Stomach (tissue), 9 donors: ENCODE data around the gene SRSF6. TPM values are rescaled to one million over a fixed set of nuclear protein-coding genes. Genes with fewer than 3 reads are reported as not detected.
"Not testable (repeated sequence)": the region's sequence is repeated elsewhere in the genome, so short reads cannot be mapped to it uniquely, and the experiment has no call there.

Experiments
- DNase-seq, 2 donors: peaks; one replicate each; pipeline versions ENCODE4 v3.0.0 to v3.0.0-alpha.2; 2013 to 2019
- H3K27ac ChIP-seq, 5 donors: fragments of 200-600 bp in 4 of 5; sonication (generic) in 4 of 5; one replicate each; pipeline ENCODE4 v1.5.1; 2013 to 2019; ENCODE audit warnings: mild to moderate bottlenecking in 1 of 5, moderate library complexity in 1 of 5
- H3K27me3 ChIP-seq, 3 donors: fragments of 200-600 bp; sonication (generic); one replicate each; pipeline ENCODE4 v1.5.1; 2017 to 2019; ENCODE audit warnings: mixed run types in 1 of 3
- H3K36me3 ChIP-seq, 4 donors: fragments of 200-600 bp; sonication (generic); 1 replicate in 3 of 4; 2 replicates in 1 of 4; pipeline ENCODE4 v1.5.1; 2016 to 2019
- H3K4me1 ChIP-seq, 4 donors: fragments of 200-600 bp; sonication (generic); one replicate each; pipeline ENCODE4 v1.5.1; 2016 to 2019
- H3K4me3 ChIP-seq, 4 donors: fragments of 200-600 bp; sonication (generic) in 3 of 4; one replicate each; pipeline ENCODE4 v1.5.1; 2016 to 2019; ENCODE audit warnings: mild to moderate bottlenecking in 1 of 4
- H3K9me3 ChIP-seq, 4 donors: fragments of 200-600 bp; sonication (generic); one replicate each; pipeline ENCODE4 v1.5.1; 2016 to 2019
- EP300 ChIP-seq: sonication (generic); formaldehyde crosslinking; IDR thresholded peaks from one replicate; pipeline ENCODE4 v1.6.1; 2017; ENCODE audit warnings: antibody characterized with exemption
- POLR2A ChIP-seq, 4 donors: fragments of 450-650 bp; IDR thresholded peaks; one replicate each; pipeline ENCODE4 v1.6.1; 2016; ENCODE audit warnings: antibody characterized with exemption in 4 of 4, control low read depth in 2 of 4, mild to moderate bottlenecking in 1 of 4, moderate library complexity in 1 of 4
- POLR2AphosphoS5 ChIP-seq, 3 donors: sonication (generic); formaldehyde crosslinking; IDR thresholded peaks; one replicate each; pipeline ENCODE4 v1.6.1; 2016; ENCODE audit warnings: antibody characterized with exemption in 3 of 3
- WGBS, 5 donors: extraction: QIAGEN DNeasy Blood & Tissue Kit in 3 of 5; methylation state at CpG; one replicate each; pipeline versions ENCODE4 v1.1.5 to v1.1.7; 2013 to 2018; 5-methylcytosine and 5-hydroxymethylcytosine counted together
- intact Hi-C: fragments of 100-400 bp; cut with DNase I; formaldehyde crosslinking; loops from one replicate; pipeline ENCODE4 v1.15.1; 2023; ENCODE audit warnings: low total_unique reads
- polyA plus RNA-seq, 3 donors: library from polyadenylated mRNA; stranded (reverse); fragments of 200-250 nt; gene quantifications; one replicate each; pipeline ENCODE4 v1.2.3, GENCODE V29; 2013
- total RNA-seq, 5 donors: library from RNA; depleted of rRNA; stranded (reverse); fragments of >200 nt; gene quantifications; one replicate each; pipeline versions ENCODE4 v1.1.0 to v1.2.3, GENCODE V29; 2014 to 2016
- TF ChIP-seq, protein P1 (sequence below), 7 experiments: fragments of 450-650 bp in 4 of 7; fragments of 200-600 bp in 3 of 7; sonication (generic) in 3 of 7; IDR thresholded peaks; one replicate each; pipeline ENCODE4 v1.5.1; 2016 to 2019; ENCODE audit warnings: antibody characterized with exemption in 7 of 7, control low read depth in 2 of 7, mild to moderate bottlenecking in 1 of 7
- donor health status: healthy with polysubstance abuse.
- donor health status: Bipolar disorder and iron deficiency.
- donor health status: healthy.

The SRSF6 gene
- total and polyA plus RNA-seq, 8 donors = 22.8 to 109 (median 65.8) TPM

DNA sequence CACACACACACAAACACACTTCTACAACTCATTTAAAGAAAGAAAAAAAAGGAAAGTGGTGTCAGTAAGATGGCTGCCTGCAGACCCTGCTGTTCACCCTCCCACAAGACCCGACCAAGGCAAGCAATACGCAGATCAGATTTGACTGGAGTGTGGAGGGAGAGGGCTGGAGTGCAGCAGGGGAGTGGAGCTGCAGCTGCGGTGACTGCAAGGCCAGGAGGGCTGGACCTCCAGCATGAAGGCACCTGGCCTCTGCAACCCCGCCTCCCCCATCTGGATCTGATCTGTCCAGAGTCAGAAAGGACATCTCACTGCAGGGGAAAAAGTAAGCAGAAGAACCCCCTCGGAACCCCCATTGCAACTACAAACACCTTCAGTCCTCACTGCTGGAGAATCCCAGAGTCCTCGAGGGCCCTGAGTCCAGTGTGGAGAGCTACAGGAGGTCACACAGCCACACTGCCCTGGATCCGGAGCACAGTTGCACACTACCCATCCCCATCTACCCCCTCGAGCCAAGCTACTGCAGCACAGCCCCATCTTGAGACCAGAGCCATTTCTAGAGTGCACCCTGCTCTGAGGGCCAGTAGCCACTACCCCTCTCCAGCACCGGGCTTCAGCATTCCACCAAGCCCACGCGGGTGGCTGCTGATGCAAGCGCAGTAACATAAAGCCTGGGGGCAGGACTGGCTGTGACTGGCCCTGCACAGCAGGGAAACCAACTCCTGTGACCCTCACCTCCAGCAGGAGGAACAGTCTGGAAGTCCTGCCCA is 41.9 kb upstream of the SRSF6 start:
- TF ChIP-seq, protein P1, sequence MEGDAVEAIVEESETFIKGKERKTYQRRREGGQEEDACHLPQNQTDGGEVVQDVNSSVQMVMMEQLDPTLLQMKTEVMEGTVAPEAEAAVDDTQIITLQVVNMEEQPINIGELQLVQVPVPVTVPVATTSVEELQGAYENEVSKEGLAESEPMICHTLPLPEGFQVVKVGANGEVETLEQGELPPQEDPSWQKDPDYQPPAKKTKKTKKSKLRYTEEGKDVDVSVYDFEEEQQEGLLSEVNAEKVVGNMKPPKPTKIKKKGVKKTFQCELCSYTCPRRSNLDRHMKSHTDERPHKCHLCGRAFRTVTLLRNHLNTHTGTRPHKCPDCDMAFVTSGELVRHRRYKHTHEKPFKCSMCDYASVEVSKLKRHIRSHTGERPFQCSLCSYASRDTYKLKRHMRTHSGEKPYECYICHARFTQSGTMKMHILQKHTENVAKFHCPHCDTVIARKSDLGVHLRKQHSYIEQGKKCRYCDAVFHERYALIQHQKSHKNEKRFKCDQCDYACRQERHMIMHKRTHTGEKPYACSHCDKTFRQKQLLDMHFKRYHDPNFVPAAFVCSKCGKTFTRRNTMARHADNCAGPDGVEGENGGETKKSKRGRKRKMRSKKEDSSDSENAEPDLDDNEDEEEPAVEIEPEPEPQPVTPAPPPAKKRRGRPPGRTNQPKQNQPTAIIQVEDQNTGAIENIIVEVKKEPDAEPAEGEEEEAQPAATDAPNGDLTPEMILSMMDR (IDR thresholded peaks at IDR 0.05) = no peak
- TF ChIP-seq POLR2A (IDR thresholded peaks at IDR 0.05) (no peak), POLR2AphosphoS5 (IDR thresholded peaks at IDR 0.05) (no peak)
- peaks cover 0 to 49% (median 31%) of the 10 kb centered on the region in 4 donors for H3K9me3 ChIP-seq
- H3K36me3 ChIP-seq = no peaks in the 10 kb centered on the region
- no peaks in the 10 kb centered on the region for H3K4me1 ChIP-seq
- H3K27me3 ChIP-seq = peaks cover 0 to 14% (median 0%) of the 10 kb centered on the region in 3 donors
- H3K27ac ChIP-seq = no peak overlapping the region
- no peak for DNase-seq
- intact Hi-C loops = no loop called here
- 66 to 78% (median 75%) methylated on average over 6 to 12 of the region's 12 CpGs for WGBS, 5 donors
- H3K4me3 ChIP-seq = no peak overlapping the region

DNA sequence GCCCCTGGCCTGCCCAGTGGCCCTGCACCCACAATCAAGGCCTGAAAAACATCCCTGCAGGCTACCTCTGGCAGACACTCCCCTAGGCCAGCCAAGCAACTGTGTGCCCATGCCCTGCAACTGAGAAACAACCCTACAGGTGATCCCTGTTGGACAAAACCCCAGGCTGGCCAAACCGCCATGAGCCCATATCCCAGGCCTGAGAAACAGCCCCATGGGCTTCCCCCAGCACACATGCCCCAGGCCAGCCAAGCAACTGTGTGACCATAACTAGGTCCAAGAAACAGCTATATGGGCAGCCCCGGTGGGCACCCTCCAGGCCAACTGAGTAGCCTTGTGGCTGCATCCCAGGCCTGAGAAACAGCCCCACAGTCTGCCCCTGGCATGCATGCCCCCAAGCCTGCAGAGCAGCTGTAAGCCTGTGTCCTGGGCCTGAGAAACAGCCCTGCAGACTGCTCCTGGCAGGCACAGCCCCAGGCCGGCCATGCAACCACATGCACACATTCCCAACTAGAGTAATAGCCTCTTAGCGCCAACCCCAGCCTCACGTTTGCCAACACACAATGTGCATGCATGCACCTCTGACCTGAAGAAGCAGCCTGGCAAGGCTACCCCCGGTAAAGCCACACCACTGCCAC is 41.0 kb upstream of the SRSF6 start:
- Histone ChIP-seq H3K27me3 (peaks cover 0 to 14% (median 0%) of the 10 kb centered on the region in 3 donors), H3K27ac (no peak overlapping the region), H3K4me3 (no peak overlapping the region), H3K4me1 (no peaks in the 10 kb centered on the region), H3K36me3 (no peaks in the 10 kb centered on the region), H3K9me3 (peaks cover 0 to 50% (median 40%) of the 10 kb centered on the region in 4 donors)
- intact Hi-C loops = no loop called here
- no peak for DNase-seq
- TF ChIP-seq, protein P1 (IDR thresholded peaks at IDR 0.05) = no peak
- TF ChIP-seq POLR2A (IDR thresholded peaks at IDR 0.05) (no peak), EP300 (no peak), POLR2AphosphoS5 (IDR thresholded peaks at IDR 0.05) (no peak)
- 68 to 93% (median 87%) methylated on average over 4 to 6 of the region's 6 CpGs for WGBS, 5 donors

DNA sequence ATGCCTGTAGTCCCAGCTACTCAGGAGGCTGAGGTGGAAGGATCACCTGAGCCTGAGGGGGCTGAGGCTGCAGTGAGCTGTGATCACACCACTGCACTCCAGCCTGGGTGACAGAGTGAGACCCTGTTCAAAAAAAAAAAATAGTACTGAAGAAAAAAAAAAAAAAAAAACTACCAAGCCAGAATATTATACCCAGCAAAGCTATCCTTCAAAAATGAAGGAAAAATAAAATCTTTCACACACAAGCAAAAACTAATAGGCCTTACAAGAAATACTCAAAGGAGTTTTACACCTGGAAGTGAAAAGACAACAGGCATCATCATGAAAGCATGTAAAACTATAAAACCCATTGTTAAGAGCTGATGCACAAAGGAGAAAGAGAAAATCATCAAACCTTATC is 37.5 kb upstream of the SRSF6 start:
- Histone ChIP-seq H3K27me3 (peaks cover 0 to 18% (median 5%) of the 10 kb centered on the region in 3 donors), H3K4me1 (no peaks in the 10 kb centered on the region), H3K27ac (no peak overlapping the region), H3K9me3 (peaks cover 0 to 55% (median 40%) of the 10 kb centered on the region in 4 donors), H3K36me3 (no peaks in the 10 kb centered on the region), H3K4me3 (no peak overlapping the region)
- TF ChIP-seq POLR2A (IDR thresholded peaks at IDR 0.05) (no peak), EP300 (no peak)
- intact Hi-C loops = no loop called here
- DNase-seq = no peak

DNA sequence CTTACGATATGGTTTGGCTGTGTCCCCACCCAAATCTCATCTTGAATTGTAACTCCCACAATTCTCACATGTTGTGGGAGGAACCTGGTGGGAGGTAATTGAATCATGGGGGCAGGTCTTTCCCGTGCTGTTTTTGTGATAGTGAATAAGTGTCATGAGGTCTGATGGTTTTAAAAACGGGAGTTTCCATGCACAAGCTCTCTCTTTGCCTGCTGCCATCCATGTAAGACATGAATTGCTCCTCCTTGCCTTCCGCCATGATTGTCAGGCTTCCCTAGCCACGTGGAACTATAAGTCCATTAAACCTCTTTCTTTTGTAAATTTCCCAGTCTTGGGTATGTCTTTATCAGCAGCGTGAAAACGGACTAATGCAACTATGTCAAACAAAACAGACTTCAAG is 36.8 kb upstream of the SRSF6 start:
- peaks cover 0 to 55% (median 40%) of the 10 kb centered on the region in 4 donors for H3K9me3 ChIP-seq
- H3K4me3 ChIP-seq, H3K36me3 ChIP-seq, H3K27ac ChIP-seq, intact Hi-C loops, H3K4me1 ChIP-seq, DNase-seq: not testable (repeated sequence)
- peaks cover 0 to 14% (median 5%) of the 10 kb centered on the region in 3 donors for H3K27me3 ChIP-seq
- whole genome bisulfite sequencing, 5 donors = 80 to 82% (median 81%) methylated on average over 7 of the region's 7 CpGs

DNA sequence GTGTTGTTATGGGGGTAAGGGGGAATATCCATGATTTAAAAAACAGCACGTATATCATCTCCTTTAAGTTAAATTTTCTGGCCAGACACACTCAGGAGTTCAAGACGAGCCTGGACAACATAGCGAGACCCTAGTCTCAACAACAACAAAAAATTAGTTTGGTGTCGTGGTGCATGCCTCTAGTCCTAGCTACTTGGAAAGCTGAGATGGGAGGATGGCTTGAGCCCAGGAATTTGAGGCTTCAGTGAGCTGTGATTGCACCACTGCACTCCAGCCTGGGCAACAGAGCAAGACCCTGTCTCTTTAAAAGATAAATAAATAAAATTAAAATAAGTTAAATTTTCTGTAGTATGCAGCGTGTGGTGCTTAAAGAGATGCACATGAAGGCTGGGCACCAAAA is 31.5 kb upstream of the SRSF6 start:
- Histone ChIP-seq H3K4me3 (no peak overlapping the region), H3K27me3 (peaks cover 0 to 11% (median 5%) of the 10 kb centered on the region in 3 donors), H3K27ac (no peak overlapping the region), H3K9me3 (peaks cover 0 to 10% (median 6%) of the 10 kb centered on the region in 4 donors), H3K36me3 (no peaks in the 10 kb centered on the region), H3K4me1 (no peaks in the 10 kb centered on the region)
- no peak for DNase-seq
- intact Hi-C loops = no loop called here
- WGBS, 5 donors = 82 to 86% (median 85%) methylated on average over 5 of the region's 5 CpGs
- no peak for TF ChIP-seq POLR2AphosphoS5 (IDR thresholded peaks at IDR 0.05)
- TF ChIP-seq, protein P1 (IDR thresholded peaks at IDR 0.05) = no peak
- TF ChIP-seq EP300 = no peak
- TF ChIP-seq POLR2A (IDR thresholded peaks at IDR 0.05) = no peak
